ENCODE measurements around the gene AREL1. TPM values are rescaled to one million over a fixed set of nuclear protein-coding genes. Genes with fewer than 3 reads are reported as not detected.
A peak's percentile ranks its signal among the peaks of the same experiment; 100 is the strongest.

AREL1 gene
- total RNA-seq, 1 donor from 2014 or later = 29.1 TPM

DNA sequence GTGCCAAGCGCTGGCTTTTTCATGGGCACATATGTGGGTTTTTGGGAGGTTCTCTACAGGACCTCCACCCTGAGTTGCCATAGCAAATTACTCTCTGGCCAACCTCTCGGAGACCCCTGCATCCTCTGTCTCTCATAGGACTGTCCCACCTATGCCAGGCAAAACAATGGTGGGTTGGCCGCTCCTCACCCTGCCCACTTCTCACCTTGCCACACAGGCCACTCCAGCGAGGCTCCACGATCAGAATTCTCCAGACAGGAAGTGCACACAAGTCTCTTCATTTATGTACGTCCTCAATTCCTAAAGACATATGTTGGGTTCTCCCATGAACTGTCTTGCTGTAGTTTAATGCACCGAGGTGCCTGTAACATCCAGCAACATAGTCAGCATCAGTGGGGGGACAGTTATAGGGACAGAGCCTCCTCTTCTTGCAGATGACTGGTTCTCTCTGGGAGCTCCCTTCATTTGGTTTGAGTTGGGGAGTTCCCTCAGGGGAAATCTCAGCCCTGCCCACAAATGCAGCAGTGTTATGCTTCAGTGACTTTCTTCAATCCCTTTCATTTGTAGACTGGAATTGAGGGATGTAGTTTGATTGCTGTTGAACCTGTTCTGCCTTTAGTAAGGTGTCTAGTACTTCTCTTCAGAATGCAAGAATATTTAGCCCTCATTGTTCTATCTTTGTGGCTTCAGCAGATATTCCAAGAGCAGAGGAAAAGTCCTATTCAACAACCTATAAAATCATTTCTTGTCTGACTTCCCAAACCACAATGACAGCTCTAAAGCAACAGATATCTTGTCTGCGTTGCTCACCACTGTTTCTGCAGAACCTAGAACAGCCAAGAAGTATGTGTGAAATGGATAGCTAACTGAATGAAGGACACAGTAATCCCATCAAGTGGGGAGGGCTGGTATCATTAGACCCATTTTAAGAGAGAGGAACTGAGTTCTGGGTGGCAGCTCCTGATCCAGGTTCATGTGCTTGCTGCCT lies 98.1 kb downstream of the AREL1 start:
- Histone ChIP-seq H3K27ac (no peak overlapping the region), H3K27me3 (ENCODE audit: low read depth) (peaks cover 24% of the 10 kb centered on the region), H3K9me3 (no peaks in the 10 kb centered on the region), H3K36me3 (no peaks in the 10 kb centered on the region), H3K4me3 (no peak overlapping the region), H3K4me1 (peaks cover 52% of the 10 kb centered on the region)
- TF ChIP-seq, protein P1, sequence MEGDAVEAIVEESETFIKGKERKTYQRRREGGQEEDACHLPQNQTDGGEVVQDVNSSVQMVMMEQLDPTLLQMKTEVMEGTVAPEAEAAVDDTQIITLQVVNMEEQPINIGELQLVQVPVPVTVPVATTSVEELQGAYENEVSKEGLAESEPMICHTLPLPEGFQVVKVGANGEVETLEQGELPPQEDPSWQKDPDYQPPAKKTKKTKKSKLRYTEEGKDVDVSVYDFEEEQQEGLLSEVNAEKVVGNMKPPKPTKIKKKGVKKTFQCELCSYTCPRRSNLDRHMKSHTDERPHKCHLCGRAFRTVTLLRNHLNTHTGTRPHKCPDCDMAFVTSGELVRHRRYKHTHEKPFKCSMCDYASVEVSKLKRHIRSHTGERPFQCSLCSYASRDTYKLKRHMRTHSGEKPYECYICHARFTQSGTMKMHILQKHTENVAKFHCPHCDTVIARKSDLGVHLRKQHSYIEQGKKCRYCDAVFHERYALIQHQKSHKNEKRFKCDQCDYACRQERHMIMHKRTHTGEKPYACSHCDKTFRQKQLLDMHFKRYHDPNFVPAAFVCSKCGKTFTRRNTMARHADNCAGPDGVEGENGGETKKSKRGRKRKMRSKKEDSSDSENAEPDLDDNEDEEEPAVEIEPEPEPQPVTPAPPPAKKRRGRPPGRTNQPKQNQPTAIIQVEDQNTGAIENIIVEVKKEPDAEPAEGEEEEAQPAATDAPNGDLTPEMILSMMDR (IDR thresholded peaks at IDR 0.05) = no peak
- ATAC-seq = no peak
- no peak for DNase-seq
- intact Hi-C loops (cut with DNase I) = no loop called here

DNA sequence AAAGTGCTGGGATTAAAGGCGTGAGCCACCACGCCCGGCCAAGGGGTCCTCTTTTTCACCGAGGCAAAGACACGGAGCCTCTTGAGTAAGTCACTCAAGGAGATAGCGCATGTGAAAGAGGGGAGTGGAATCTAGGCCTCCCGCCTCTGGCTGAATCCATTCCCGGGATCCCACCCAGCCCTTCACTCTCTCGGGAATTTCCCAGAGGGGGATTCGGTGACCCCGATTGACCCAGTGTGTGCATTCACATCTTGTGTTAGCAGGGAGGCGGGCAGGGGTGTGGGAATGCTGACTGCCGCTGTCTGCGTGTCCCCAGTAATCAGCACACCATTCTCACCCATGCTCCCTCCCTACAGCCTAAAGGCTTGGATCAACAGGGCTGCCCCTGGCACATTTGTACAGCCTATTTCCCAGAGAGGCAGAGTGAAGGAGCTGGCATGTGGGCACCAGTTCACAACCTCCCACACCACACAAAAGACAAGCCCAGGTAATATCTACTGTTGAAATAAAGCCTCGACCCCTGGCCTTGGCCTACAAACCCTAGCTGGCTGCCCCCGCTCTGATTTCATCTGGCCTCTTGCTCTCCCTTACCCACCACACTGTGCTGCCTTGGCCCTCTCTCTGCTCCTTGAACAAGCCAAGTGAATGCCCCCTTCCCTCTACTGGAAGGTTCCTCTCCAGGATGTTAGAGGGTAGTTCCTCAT lies 99.5 kb downstream of the AREL1 start:
- DNase-seq = no peak
- H3K36me3 ChIP-seq = no peaks in the 10 kb centered on the region
- H3K4me1 ChIP-seq = peaks cover 47% of the 10 kb centered on the region
- no peak overlapping the region for H3K27ac ChIP-seq
- ATAC-seq = no peak
- intact Hi-C loops (cut with DNase I) = no loop called here
- H3K4me3 ChIP-seq = no peak overlapping the region
- no peaks in the 10 kb centered on the region for H3K9me3 ChIP-seq
- peaks cover 24% of the 10 kb centered on the region for H3K27me3 ChIP-seq (ENCODE audit: low read depth)
- TF ChIP-seq, protein P1 (IDR thresholded peaks at IDR 0.05) = no peak

GRCh38 chr14:74612350-74613021 lies 100.4 kb downstream of the AREL1 start:
- ATAC-seq = peak; percentile 89 to 95
- TF ChIP-seq, protein P1 (IDR thresholded peaks at IDR 0.05) = peak; percentile 55
- Histone ChIP-seq H3K36me3 (no peaks in the 10 kb centered on the region), H3K9me3 (no peaks in the 10 kb centered on the region), H3K4me1 (peaks cover 38% of the 10 kb centered on the region), H3K4me3 (peak overlapping the region; percentile 71), H3K27ac (peak overlapping the region; percentile 53), H3K27me3 (ENCODE audit: low read depth) (peaks cover 24% of the 10 kb centered on the region)
- intact Hi-C loops (cut with DNase I) = no loop called here
- DNase-seq = peak; percentile 87

GRCh38 chr14:74611650-74612349 lies 101.1 kb downstream of the AREL1 start, which contains the start of gene LTBP2:
LTBP2 (minus strand) TSS chr14:74612237; CDS start chr14:74611944, 293 bp downstream.
- peak within 1 kb of the TSS; percentile 71 for H3K4me3 ChIP-seq
- no peaks in the 10 kb centered on the region for H3K36me3 ChIP-seq
- DNase-seq (no peak), ATAC-seq (peak; percentile 30 to 53)
- peaks cover 24% of the 10 kb centered on the region for H3K27me3 ChIP-seq (ENCODE audit: low read depth)
- TF ChIP-seq, protein P1 (IDR thresholded peaks at IDR 0.05) = no peak
- no peaks in the 10 kb centered on the region for H3K9me3 ChIP-seq
- intact Hi-C loops (cut with DNase I) = no loop called here
- H3K27ac ChIP-seq = peak within 1 kb of the TSS; percentile 53
- peaks cover 31% of the 10 kb centered on the region for H3K4me1 ChIP-seq

Other genes with a start within 250 kb of the AREL1 start
- gene NPC2, start 219.8 kb downstream of the AREL1 start, total RNA-seq = 670 TPM
- gene ISCA2, start 219.3 kb downstream of the AREL1 start, total RNA-seq = 23.4 TPM
- gene LTBP2, start 100.8 kb downstream of the AREL1 start, total RNA-seq = 39.5 TPM
- 48.6 TPM for gene FCF1, start 64 bp upstream of the AREL1 start, total RNA-seq
- gene YLPM1, start 50.2 kb upstream of the AREL1 start, total RNA-seq = 58.0 TPM
- gene PROX2, start 163.1 kb upstream of the AREL1 start, total RNA-seq = 0.12 TPM
- gene DLST, start 168.8 kb upstream of the AREL1 start, total RNA-seq = 82.7 TPM
- 2.0 TPM for gene RPS6KL1, start 210.2 kb upstream of the AREL1 start, total RNA-seq
- 3.0 TPM for gene PGF, start 242.5 kb upstream of the AREL1 start, total RNA-seq

Measured in lower lobe of right lung (tissue), 2 donors.